ENCODE results near the gene S100A11. TPM values are rescaled to one million over a fixed set of nuclear protein-coding genes. Genes with fewer than 3 reads are reported as not detected.

S100A11 gene
- total RNA-seq, 1 experiment from 2014 or later: 364 TPM

- Histone ChIP-seq H3K4me1 (peaks cover 18% of the 10 kb centered on the region), H3K36me3 (ENCODE audit: control insufficient read depth, insufficient read depth, low read length) (no peaks in the 10 kb centered on the region), H3K27me3 (replicated peaks; ENCODE audit: control insufficient read depth, insufficient read depth, low read length) (no peaks in the 10 kb centered on the region), H3K4me3 (ENCODE audit: low read depth, low read length) (no peak overlapping the region), H3K9me3 (no peaks in the 10 kb centered on the region)
- no TSS peak for BruUV-seq (replicated peaks)
- peaks cover 18% of the 10 kb centered on the region for H3K4me1 Mint-ChIP-seq (ENCODE audit: low read depth, unreplicated experiment)
- H3K36me3 Mint-ChIP-seq (ENCODE audit: insufficient read depth, unreplicated experiment): no peaks in the 10 kb centered on the region
- H3K27ac Mint-ChIP-seq (ENCODE audit: unreplicated experiment): no peak overlapping the region
- no peak overlapping the region for H3K4me3 Mint-ChIP-seq (ENCODE audit: unreplicated experiment)
- H3K27me3 Mint-ChIP-seq (ENCODE audit: insufficient read depth, unreplicated experiment): no peaks in the 10 kb centered on the region
- POLR2A ChIA-PET: no interaction called here
- H3K9me3 Mint-ChIP-seq (ENCODE audit: unreplicated experiment): peaks cover 1% of the 10 kb centered on the region
- intact Hi-C loops (cut with micrococcal nuclease; ENCODE audit: unreplicated experiment): no loop called here
- no peak for TF ChIP-seq CTCF (IDR thresholded peaks at IDR 0.05; ENCODE audit: insufficient read depth in 1 of 2, low read depth in 1 of 2, low read length in 1 of 2, severe bottlenecking in 1 of 2, unreplicated experiment in 1 of 2)
- DNase-seq: no peak
- CTCF ChIA-PET: interaction anchor here (0.5 kb wide), 1 partner anchor 31 kb away, joined by 3 read pairs; no protein-coding TSS in a partner anchor
Observed at GRCh38 chr1:152023221-152023620, 13.6 kb downstream of the S100A11 start.

GRCh38 chr1:152022474-152022873 lies 14.3 kb downstream of the S100A11 start:
- CTCF ChIA-PET: no interaction called here
- Mint-ChIP-seq H3K4me1 (ENCODE audit: low read depth, unreplicated experiment) (peaks cover 16% of the 10 kb centered on the region), H3K27ac (ENCODE audit: unreplicated experiment) (no peak overlapping the region), H3K9me3 (ENCODE audit: unreplicated experiment) (no peaks in the 10 kb centered on the region), H3K4me3 (ENCODE audit: unreplicated experiment) (no peak overlapping the region), H3K27me3 (ENCODE audit: insufficient read depth, unreplicated experiment) (no peaks in the 10 kb centered on the region), H3K36me3 (ENCODE audit: insufficient read depth, unreplicated experiment) (no peaks in the 10 kb centered on the region)
- Histone ChIP-seq H3K9me3 (no peaks in the 10 kb centered on the region), H3K36me3 (ENCODE audit: control insufficient read depth, insufficient read depth, low read length) (no peaks in the 10 kb centered on the region), H3K4me1 (peaks cover 18% of the 10 kb centered on the region), H3K27me3 (replicated peaks; ENCODE audit: control insufficient read depth, insufficient read depth, low read length) (no peaks in the 10 kb centered on the region), H3K4me3 (ENCODE audit: low read depth, low read length) (no peak overlapping the region)
- DNase-seq: no peak
- no peak for TF ChIP-seq CTCF (IDR thresholded peaks at IDR 0.05; ENCODE audit: insufficient read depth in 1 of 2, low read depth in 1 of 2, low read length in 1 of 2, severe bottlenecking in 1 of 2, unreplicated experiment in 1 of 2)
- POLR2A ChIA-PET: no interaction called here
- intact Hi-C loops (cut with micrococcal nuclease; ENCODE audit: unreplicated experiment): no loop called here
- no TSS peak for BruUV-seq (replicated peaks)

- H3K4me1 ChIP-seq: peaks cover 13% of the 10 kb centered on the region; the same call in 1 of the 2 replicates
- no peaks in the 10 kb centered on the region for H3K27me3 ChIP-seq (replicated peaks; ENCODE audit: control insufficient read depth, insufficient read depth, low read length)
- no peaks in the 10 kb centered on the region for H3K9me3 ChIP-seq
- Mint-ChIP-seq H3K27ac (ENCODE audit: unreplicated experiment) (no peak overlapping the region), H3K27me3 (ENCODE audit: insufficient read depth, unreplicated experiment) (no peaks in the 10 kb centered on the region), H3K4me3 (ENCODE audit: unreplicated experiment) (no peak overlapping the region), H3K9me3 (ENCODE audit: unreplicated experiment) (no peaks in the 10 kb centered on the region), H3K36me3 (ENCODE audit: insufficient read depth, unreplicated experiment) (no peaks in the 10 kb centered on the region), H3K4me1 (ENCODE audit: low read depth, unreplicated experiment) (peaks cover 7% of the 10 kb centered on the region)
- no peak overlapping the region for H3K4me3 ChIP-seq (ENCODE audit: low read depth, low read length)
- no peaks in the 10 kb centered on the region for H3K36me3 ChIP-seq (ENCODE audit: control insufficient read depth, insufficient read depth, low read length)
- ChIA-PET POLR2A (no interaction called here), CTCF (no interaction called here)
- no peak for DNase-seq
- no TSS peak for BruUV-seq (replicated peaks)
- no peak for TF ChIP-seq CTCF (IDR thresholded peaks at IDR 0.05; ENCODE audit: insufficient read depth in 1 of 2, low read depth in 1 of 2, low read length in 1 of 2, severe bottlenecking in 1 of 2, unreplicated experiment in 1 of 2)
- intact Hi-C loops (cut with micrococcal nuclease; ENCODE audit: unreplicated experiment): no loop called here
Observed at GRCh38 chr1:152021569-152021968, 15.2 kb downstream of the S100A11 start.

Measured in Caco-2 (cell line).